ENCODE measurements around the gene ZNF213.

DNA sequence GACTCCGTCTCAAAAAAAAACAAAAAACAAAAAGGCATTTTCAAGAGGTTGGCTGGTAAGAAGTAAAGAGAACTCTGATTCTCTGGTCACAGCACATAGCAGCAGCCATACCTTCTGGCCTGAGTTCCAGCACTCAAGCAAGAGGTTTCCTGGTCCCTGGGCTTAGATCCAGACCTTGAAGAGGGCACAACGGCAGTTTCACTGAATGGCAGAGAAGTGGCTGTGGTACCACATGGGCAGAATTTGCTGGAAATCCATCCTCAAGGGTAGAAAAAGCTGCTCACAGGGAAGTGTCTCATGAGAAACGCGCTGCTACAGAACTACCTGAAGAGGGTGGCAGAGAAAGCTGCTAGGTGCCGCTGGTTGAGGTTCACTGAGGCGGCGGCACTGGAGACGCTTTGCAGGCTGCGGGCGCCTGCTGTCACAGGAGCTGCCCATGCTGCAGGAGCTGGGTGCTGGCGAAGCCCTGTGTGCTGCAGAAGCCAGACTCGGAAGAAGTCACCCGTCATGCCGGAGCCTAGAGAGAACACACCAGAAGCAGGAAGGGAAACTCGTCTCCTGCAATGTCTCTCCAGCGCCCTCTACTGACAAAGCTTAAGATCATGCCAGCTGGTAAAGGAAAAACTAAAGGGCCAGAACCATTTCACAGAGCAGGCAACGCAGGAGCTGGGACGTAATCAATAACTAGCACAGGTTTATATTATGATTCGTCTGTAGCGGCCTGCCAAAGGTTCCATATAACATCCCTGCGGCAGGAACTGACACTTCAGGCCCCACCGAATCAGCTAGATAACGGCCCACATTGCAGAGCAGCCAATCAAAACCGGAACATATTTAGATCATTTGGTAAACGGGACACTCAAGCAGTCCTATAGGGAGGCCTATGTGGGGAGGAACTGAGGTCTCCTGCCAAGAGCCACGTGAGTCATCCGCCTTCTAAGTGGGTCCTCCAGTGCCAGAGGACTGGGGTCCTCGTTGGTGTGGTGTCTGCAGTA is 5.4 kb upstream of the ZNF213 start:
- TF ChIP-seq ZNF8 (CRISPR knock-in tag; IDR thresholded peaks at IDR 0.05): no peak
- TF ChIP-seq, protein P1, sequence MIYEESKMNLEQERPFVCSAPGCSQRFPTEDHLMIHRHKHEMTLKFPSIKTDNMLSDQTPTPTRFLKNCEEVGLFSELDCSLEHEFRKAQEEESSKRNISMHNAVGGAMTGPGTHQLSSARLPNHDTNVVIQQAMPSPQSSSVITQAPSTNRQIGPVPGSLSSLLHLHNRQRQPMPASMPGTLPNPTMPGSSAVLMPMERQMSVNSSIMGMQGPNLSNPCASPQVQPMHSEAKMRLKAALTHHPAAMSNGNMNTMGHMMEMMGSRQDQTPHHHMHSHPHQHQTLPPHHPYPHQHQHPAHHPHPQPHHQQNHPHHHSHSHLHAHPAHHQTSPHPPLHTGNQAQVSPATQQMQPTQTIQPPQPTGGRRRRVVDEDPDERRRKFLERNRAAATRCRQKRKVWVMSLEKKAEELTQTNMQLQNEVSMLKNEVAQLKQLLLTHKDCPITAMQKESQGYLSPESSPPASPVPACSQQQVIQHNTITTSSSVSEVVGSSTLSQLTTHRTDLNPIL (CRISPR knock-in tag; IDR thresholded peaks at IDR 0.05; ENCODE audit: low read depth): no peak
- TF ChIP-seq SNAI2 (CRISPR knock-in tag; IDR thresholded peaks at IDR 0.05): no peak
- TF ChIP-seq TOX (CRISPR knock-in tag; IDR thresholded peaks at IDR 0.05; ENCODE audit: borderline replicate concordance): no peak
